HG03108 (cell line): ENCODE measurements around the gene MGAT5B.
"Not testable (repeated sequence)": the region's sequence is repeated elsewhere in the genome, so short reads cannot be mapped to it uniquely, and the experiment has no call there.

ENCODE experiments used
- ATAC-seq: cut with Tn5 transposase; IDR thresholded peaks from one replicate; pipeline ENCODE4 v1.9.1; 2021; ENCODE audit warnings: moderate library complexity; ENCODE audit not compliant: unreplicated experiment

Gene MGAT5B

DNA sequence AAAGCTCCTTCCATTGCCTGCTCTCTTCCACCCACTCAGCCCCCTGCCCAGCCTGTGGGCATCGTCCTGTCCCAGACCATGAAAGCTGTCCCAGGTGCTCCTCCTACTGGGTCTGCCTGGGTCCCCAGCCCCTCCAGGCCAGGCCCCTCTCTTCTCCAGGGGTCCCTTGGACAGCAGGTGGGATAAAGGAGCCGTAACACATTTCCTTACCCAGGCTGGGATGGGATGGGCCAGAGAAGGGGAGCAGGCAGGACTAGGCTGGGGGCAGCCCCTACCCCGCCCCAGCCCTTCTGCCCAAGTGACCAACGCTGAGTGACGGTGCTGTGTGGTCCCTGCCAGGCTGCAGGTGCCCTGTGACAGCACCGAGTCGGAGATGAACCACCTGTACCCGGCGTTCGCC lies 80.1 kb downstream of the MGAT5B start:
- ATAC-seq, result no peak

- no peak for ATAC-seq
Measured at GRCh38 chr17:76948726-76949342, 80.6 kb downstream of the MGAT5B start.

GRCh38 chr17:76949913-76950695 lies 81.9 kb downstream of the MGAT5B start:
- ATAC-seq, result no peak

DNA sequence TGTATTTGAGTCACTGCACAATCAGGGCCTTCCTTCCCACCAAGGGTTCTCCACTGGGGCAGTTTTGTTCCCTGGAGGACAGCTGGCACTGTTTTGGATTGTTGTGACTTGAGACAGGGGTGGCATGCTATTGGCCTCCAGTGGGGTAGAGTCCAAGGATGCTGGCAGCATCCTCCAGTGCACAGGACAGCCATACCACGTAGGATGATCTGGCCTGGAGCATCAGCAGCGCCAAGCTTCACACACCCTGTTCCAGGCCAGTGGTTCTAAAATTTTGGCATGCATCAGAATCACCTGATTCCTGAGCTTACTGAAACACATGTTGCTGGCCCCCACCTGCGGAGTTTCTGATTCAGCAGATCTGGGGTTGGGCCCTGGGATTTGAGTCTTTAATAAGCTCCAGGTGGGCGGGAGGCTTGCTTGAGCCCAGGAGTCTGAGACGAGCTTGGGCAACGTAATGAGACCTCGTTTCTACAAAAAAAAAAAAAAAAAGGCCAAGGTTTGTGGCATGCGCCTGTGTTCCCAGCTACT lies 83.2 kb downstream of the MGAT5B start:
- no peak for ATAC-seq

DNA sequence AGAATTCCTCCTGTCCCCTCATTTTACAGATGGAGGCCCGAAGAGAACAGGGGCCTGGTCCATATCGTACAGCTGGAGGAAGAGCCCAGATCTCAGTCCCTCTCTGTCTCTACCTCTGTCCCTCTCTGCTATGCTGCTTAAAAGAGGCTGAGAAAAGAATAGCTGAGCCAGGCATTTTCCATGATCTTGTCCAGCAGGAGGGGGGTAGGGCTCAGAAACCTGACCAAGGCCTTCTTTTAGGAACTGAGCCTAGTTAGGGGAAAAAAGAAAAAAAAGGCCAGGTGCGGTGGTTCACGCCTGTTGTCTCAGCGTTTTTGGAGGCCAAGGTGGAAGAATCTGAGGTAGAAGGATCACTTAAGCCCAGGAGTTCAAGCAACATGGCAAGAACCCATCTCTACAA lies 84.2 kb downstream of the MGAT5B start:
- ATAC-seq, result no peak

GRCh38 chr17:76953066-76953465 lies 84.9 kb downstream of the MGAT5B start:
- ATAC-seq, result no peak

DNA sequence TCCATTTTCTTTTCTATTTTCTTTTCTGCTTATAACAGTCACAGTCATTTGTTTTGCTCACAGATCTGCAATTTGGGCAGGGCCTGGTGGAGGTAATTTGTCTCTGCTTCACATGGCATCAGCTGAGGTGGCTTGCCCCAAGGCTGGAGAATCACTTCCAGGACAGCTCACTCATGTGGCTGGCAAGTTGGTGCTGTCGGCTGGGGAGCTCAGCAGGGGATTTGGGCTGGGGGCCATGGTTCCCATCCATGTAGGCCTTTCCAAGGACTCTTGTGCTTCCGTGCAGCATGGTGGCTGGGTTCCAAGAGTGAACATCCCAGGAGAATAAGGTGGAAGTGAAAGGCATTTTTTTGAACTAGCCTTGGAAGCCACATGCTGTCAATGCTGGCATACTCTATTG lies 85.7 kb downstream of the MGAT5B start:
- no peak for ATAC-seq

- ATAC-seq, result no peak
Measured at GRCh38 chr17:76955191-76955590, 87.0 kb downstream of the MGAT5B start.

- ATAC-seq, result no peak
Measured at GRCh38 chr17:76956846-76957540, 88.8 kb downstream of the MGAT5B start.

- no peak for ATAC-seq
Measured at GRCh38 chr17:76957678-76958464, 89.7 kb downstream of the MGAT5B start.

DNA sequence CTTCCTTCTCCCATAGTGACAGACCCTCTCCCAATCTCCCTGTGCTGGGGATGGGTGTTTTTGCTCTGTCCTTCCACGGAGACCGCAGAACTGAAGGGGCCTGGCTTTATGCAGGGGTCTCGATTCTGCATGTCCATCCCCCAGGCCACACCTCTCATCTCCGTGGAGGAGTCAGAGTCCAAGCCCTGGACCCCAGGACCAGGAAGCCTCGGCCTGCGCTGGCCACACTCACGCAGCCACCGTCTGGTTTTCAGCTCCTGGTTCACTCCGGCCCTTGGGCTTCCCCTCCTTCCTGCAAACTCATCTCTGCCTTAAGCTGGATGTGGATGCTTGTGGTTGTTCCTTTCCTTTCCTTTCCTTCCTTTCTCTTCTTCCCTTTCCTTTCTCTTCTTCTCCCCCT lies 90.8 kb downstream of the MGAT5B start:
- ATAC-seq, result no peak

GRCh38 chr17:76961869-76962268 lies 93.7 kb downstream of the MGAT5B start:
- no peak for ATAC-seq

- no peak for ATAC-seq
Measured at GRCh38 chr17:76962858-76963257, 94.7 kb downstream of the MGAT5B start.

- no peak for ATAC-seq
Measured at GRCh38 chr17:76966016-76966415, 97.8 kb downstream of the MGAT5B start.

DNA sequence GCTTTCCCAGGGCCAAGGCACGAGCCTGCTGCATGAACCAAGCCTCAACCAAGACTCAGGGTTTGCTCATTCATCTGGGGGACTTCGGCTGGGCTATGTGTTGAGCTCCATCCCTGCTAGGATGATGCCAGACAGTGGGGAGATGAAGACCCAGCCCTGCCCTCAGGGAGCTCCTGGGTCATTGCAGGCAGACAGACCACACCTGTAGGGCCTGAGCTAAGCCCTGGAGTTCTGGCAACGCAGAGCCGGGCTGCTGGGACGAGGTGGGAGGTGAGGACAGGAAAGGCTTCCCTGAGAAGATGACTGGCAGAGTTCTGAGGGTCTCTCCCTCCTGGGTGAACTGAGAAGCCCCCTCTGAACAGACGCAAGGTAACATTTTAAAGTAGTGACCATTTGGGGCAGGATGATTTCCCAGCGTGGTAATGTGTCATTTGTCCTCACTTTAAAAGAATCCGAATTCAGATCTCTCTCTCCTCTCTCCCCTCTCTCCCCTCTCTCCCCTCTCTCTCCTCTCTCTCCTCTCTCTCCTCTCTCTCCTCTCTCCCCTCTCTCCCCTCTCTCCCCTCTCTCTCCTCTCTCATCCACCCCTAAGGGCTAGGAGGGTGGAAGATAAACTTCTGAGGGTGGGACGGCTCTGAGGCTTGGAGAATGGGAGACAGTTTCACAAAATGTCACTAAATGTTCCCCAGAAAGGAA lies 98.4 kb downstream of the MGAT5B start:
- no peak for ATAC-seq

DNA sequence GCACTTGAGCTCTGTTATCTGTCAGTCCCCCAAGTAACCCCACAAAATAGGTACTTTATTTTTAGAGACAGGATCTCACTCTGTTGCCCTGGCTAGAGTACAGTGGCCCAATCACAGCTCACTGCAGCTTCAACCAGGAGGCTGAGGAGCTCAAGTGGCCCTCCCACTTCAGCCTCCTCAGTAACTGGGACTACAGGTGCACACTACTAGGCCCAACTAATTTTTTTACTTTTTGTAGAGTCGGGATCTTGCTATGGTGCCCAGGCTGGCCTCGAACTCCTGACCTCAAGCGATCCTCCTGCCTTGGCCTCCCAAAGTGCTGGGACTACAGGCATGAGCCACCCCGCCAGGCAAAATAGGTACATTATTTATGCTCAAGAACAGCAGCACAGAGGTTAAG lies 99.6 kb downstream of the MGAT5B start:
- no peak for ATAC-seq

DNA sequence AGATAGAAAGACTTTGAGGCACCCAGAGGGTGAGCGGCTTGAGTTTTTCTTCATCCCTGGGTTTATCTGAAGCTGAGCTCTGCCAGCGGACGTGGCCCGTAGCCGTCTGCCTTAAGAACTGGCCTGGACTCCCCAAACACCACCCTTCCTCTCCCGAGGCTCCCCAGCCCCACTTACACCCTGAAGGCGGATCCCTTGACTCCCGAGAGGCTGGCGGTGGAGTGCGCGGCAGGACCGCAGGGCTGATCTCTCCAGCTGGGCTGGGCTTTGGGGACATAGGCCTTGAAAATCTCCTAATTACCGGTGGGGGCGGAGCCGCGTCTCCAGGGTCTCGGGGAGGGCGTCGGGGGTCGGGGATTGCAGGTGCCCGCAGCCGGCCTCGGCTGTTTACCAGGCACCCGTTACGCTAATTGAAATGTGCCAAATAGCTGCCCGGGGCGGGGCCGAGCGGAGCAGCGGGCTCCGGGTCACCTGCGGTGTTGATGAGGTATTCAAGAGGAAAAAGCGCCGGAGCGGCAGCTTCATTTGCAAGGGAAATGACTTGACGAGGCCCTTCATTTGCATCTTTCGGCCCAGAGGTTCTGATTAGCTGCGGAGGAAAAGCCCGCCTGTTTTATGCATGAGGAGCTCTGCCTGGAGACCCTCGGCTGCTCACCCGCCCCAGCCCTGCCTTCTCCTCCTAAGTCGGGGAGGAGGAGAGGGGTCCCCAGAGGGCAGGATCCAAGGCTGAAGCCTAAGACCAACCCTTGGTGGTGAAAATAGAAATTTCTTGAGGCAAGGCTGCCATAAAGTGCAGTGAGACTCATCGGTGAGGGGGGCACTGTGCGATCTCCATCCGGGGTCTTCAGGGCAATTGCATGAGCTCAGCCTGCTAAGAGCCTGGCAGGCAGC lies 100.7 kb downstream of the MGAT5B start:
- no peak for ATAC-seq

DNA sequence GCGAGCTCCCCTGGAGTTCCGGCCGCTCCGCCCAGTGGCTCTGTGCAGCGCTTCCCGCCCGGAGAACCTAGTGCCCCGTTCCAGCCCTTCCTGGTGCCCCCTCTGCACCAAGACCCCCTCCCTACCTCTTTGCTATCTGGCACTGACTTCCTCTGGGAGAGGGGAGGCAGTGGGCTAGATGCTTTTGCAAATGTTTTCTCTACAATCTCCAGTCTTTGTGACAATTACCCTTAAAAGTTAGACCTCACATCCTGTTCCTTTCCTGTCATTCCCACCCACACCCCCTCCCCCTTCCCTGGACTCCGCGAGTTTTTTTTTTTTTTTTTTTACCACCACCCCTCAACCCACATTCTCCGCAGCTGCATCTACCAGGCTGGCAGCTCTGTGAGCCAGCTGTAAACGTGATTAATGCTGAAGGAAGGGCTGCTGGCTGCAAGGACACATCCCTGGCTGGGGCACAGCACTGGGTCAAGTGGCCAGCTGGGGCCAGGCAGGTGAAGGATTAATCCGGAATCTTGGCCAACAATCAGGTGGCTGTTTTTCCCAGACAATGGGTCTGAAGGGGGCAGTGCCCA lies 101.5 kb downstream of the MGAT5B start:
- no peak for ATAC-seq

- not testable (repeated sequence) for ATAC-seq
Measured at GRCh38 chr17:76970228-76970627, 102.0 kb downstream of the MGAT5B start.
